Testis (tissue), 3 donors: ENCODE measurements around the gene LYST. TPM values are rescaled to one million over a fixed set of nuclear protein-coding genes. Genes with fewer than 3 reads are reported as not detected.

Experiments used
- DNase-seq: peaks from one replicate; pipeline ENCODE4 v3.0.0-alpha.2; 2019
- H3K27ac ChIP-seq, 2 donors: fragments of 200-600 bp; sonication (generic); one replicate each; pipeline ENCODE4 v1.5.1; 2019
- H3K27me3 ChIP-seq: fragments of 200-600 bp; sonication (generic); one replicate; pipeline ENCODE4 v1.5.1; 2019
- H3K36me3 ChIP-seq: fragments of 200-600 bp; sonication (generic); one replicate; pipeline ENCODE4 v1.5.1; 2017; ENCODE audit warnings: low read depth; ENCODE audit errors: missing control alignments
- H3K4me1 ChIP-seq: fragments of 200-600 bp; sonication (generic); one replicate; pipeline ENCODE4 v1.5.1; 2019
- H3K4me3 ChIP-seq, 2 donors: fragments of 200-600 bp; sonication (generic); one replicate each; pipeline ENCODE4 v1.5.1; 2017 to 2019
- H3K9me3 ChIP-seq: fragments of 200-600 bp; sonication (generic); one replicate; pipeline ENCODE4 v1.5.1; 2017
- CTCF ChIP-seq, 3 experiments: fragments of 450-650 bp in 2 of 3; fragments of 200-600 bp in 1 of 3; sonication (generic) in 1 of 3; IDR thresholded peaks; one replicate each; pipeline ENCODE4 v1.5.1; 2016 to 2019; ENCODE audit warnings: antibody characterized with exemption in 3 of 3, mild to moderate bottlenecking in 2 of 3, moderate library complexity in 1 of 3
- POLR2A ChIP-seq: fragments of 450-650 bp; IDR thresholded peaks from one replicate; pipeline ENCODE4 v1.6.1; 2017; ENCODE audit warnings: antibody characterized with exemption, mild to moderate bottlenecking, moderate library complexity
- WGBS, 2 donors: methylation state at CpG; one replicate each; pipeline ENCODE4 v1.1.5; 2018; 5-methylcytosine and 5-hydroxymethylcytosine counted together
- intact Hi-C: fragments of 100-400 bp; cut with DNase I; formaldehyde crosslinking; loops from one replicate; pipeline ENCODE4 v1.15.1; 2023; ENCODE audit warnings: low total_unique reads
- polyA plus RNA-seq: library from polyadenylated mRNA; stranded (reverse); fragments of 350-450 nt; fragmentation: Illumina TruSeq; extraction: RNeasy Lipid Tissue Mini Kit (QIAGEN cat#74804); gene quantifications from one replicate; pipeline ENCODE4 v1.2.3, GENCODE V29; 2014; ENCODE audit warnings: low read depth, low replicate concordance; ENCODE audit not compliant: insufficient read depth
- total RNA-seq, 2 donors: library from RNA; depleted of rRNA; stranded (reverse); fragments of >200 nt; gene quantifications; one replicate each; pipeline ENCODE4 v1.2.3, GENCODE V29; 2016

LYST gene
- total and polyA plus RNA-seq, 3 donors from 2014 or later, result 22.9 to 69.1 (median 60.9) TPM

- no peaks in the 10 kb centered on the region for H3K36me3 ChIP-seq
- H3K4me1 ChIP-seq, result no peaks in the 10 kb centered on the region
- WGBS, 2 donors, result 40 to 43% methylated on average over 14 of the region's 14 CpGs
- intact Hi-C loops, result no loop called here
- H3K27ac ChIP-seq, result no peak overlapping the region
- TF ChIP-seq POLR2A, result no peak
- TF ChIP-seq CTCF (IDR thresholded peaks at IDR 0.05), result no peak
- DNase-seq, result no peak
- H3K27me3 ChIP-seq, result no peaks in the 10 kb centered on the region
- H3K9me3 ChIP-seq, result no peaks in the 10 kb centered on the region
- H3K4me3 ChIP-seq, result no peak overlapping the region
Measured at GRCh38 chr1:235632506-235633401, 234.0 kb downstream of the LYST start.

- 88 to 91% methylated on average over 6 to 7 of the region's 7 CpGs for WGBS, 2 donors
Measured at GRCh38 chr1:235631816-235632215, 234.9 kb downstream of the LYST start.

GRCh38 chr1:235628316-235629005, 238.2 kb downstream of the LYST start:
- intact Hi-C loops, result no loop called here
- no peaks in the 10 kb centered on the region for H3K9me3 ChIP-seq
- no peak for DNase-seq
- 91 to 92% methylated on average over 10 of the region's 10 CpGs for WGBS, 2 donors
- H3K4me3 ChIP-seq, result no peak overlapping the region
- peaks cover 17% of the 10 kb centered on the region for H3K4me1 ChIP-seq
- TF ChIP-seq POLR2A, result no peak
- TF ChIP-seq CTCF (IDR thresholded peaks at IDR 0.05), result no peak
- no peaks in the 10 kb centered on the region for H3K27me3 ChIP-seq
- H3K36me3 ChIP-seq, result no peaks in the 10 kb centered on the region
- no peak overlapping the region for H3K27ac ChIP-seq

More at GRCh38 chr1:235631816-235632215, 234.9 kb downstream of the LYST start:
- DNase-seq, result no peak
- Histone ChIP-seq H3K27ac (no peak overlapping the region), H3K4me3 (no peak overlapping the region), H3K36me3 (no peaks in the 10 kb centered on the region), H3K4me1 (no peaks in the 10 kb centered on the region), H3K27me3 (no peaks in the 10 kb centered on the region), H3K9me3 (no peaks in the 10 kb centered on the region)
- intact Hi-C loops, result no loop called here
- TF ChIP-seq POLR2A, result no peak
- no peak for TF ChIP-seq CTCF (IDR thresholded peaks at IDR 0.05)

- intact Hi-C loops, result no loop called here
- H3K4me1 ChIP-seq, result peaks cover 21% of the 10 kb centered on the region
- H3K27ac ChIP-seq, result no peak overlapping the region
- 96 to 98% methylated on average over 4 of the region's 4 CpGs for WGBS, 2 donors
- no peaks in the 10 kb centered on the region for H3K27me3 ChIP-seq
- no peak for TF ChIP-seq POLR2A
- no peak for TF ChIP-seq CTCF (IDR thresholded peaks at IDR 0.05)
- H3K4me3 ChIP-seq, result no peak overlapping the region
- H3K36me3 ChIP-seq, result no peaks in the 10 kb centered on the region
- DNase-seq, result no peak
- H3K9me3 ChIP-seq, result no peaks in the 10 kb centered on the region
Measured at GRCh38 chr1:235625831-235626230, 240.9 kb downstream of the LYST start.
